HepG2 (cell line): ENCODE results near the gene CYP27A1. TPM values are rescaled to one million over a fixed set of nuclear protein-coding genes. Genes with fewer than 3 reads are reported as not detected.

Experiments used
- ETV5 ChIP-seq: IDR thresholded peaks from 2 replicates; pipeline ENCODE4 v1.6.1; 2018; ENCODE audit warnings: missing biosample characterization, missing genetic modification reagents, inconsistent platforms, borderline replicate concordance
- HMGXB3 ChIP-seq: sonication (generic); formaldehyde crosslinking; IDR thresholded peaks from 2 replicates; pipeline ENCODE4 v1.4.0; 2020; ENCODE audit warnings: missing genetic modification reagents, borderline replicate concordance
- KDM5B ChIP-seq: sonication (generic); formaldehyde crosslinking; IDR thresholded peaks from 2 replicates; pipeline ENCODE4 v1.4.0; 2020; ENCODE audit warnings: missing genetic modification reagents, mild to moderate bottlenecking, borderline replicate concordance
- LBX2 ChIP-seq: sonication (generic); formaldehyde crosslinking; IDR thresholded peaks from 2 replicates; pipeline ENCODE4 v1.5.0; 2020; ENCODE audit warnings: missing genetic modification reagents, mild to moderate bottlenecking, borderline replicate concordance
- NAIF1 ChIP-seq: sonication (generic); formaldehyde crosslinking; IDR thresholded peaks from 2 replicates; pipeline ENCODE4 v1.5.0; 2020; ENCODE audit warnings: mild to moderate bottlenecking, missing genetic modification reagents, borderline replicate concordance
- NKX3-1 ChIP-seq: sonication (generic); formaldehyde crosslinking; IDR thresholded peaks from 2 replicates; pipeline ENCODE4 v1.5.0; 2020; ENCODE audit warnings: missing genetic modification reagents
- RARA ChIP-seq: IDR thresholded peaks from 2 replicates; pipeline ENCODE4 v1.6.1; 2016; ENCODE audit warnings: missing genetic modification reagents, missing compliant biosample characterization
- RERE ChIP-seq: IDR thresholded peaks from 2 replicates; pipeline ENCODE4 v1.6.1; 2016; ENCODE audit warnings: low read depth, missing genetic modification reagents, missing compliant biosample characterization
- SALL1 ChIP-seq: sonication (generic); formaldehyde crosslinking; IDR thresholded peaks from 2 replicates; pipeline ENCODE4 v1.8.0; 2022; ENCODE audit warnings: mild to moderate bottlenecking, missing genetic modification reagents
- SETDB1 ChIP-seq: sonication (generic); formaldehyde crosslinking; IDR thresholded peaks from 2 replicates; pipeline ENCODE4 v1.5.1; 2020; ENCODE audit warnings: missing genetic modification reagents, mild to moderate bottlenecking, borderline replicate concordance
- ZFP90 ChIP-seq: sonication (generic); formaldehyde crosslinking; IDR thresholded peaks from 2 replicates; pipeline ENCODE4 v1.8.0; 2022; ENCODE audit warnings: missing genetic modification reagents, mild to moderate bottlenecking, inconsistent platforms, borderline replicate concordance
- ZNF569 ChIP-seq: sonication (generic); formaldehyde crosslinking; IDR thresholded peaks from 2 replicates; pipeline ENCODE4 v1.5.0; 2020; ENCODE audit warnings: mild to moderate bottlenecking, missing genetic modification reagents, moderate library complexity, borderline replicate concordance
- ZNF616 ChIP-seq: sonication (generic); formaldehyde crosslinking; IDR thresholded peaks from 2 replicates; pipeline ENCODE4 v1.5.0; 2020; ENCODE audit warnings: low read depth, mild to moderate bottlenecking, missing genetic modification reagents
- ZNF691 ChIP-seq: sonication (generic); formaldehyde crosslinking; IDR thresholded peaks from 2 replicates; pipeline ENCODE4 v1.4.0; 2020; ENCODE audit warnings: missing genetic modification reagents, low read depth, mild to moderate bottlenecking, borderline replicate concordance
- ZNF775 ChIP-seq: sonication (generic); formaldehyde crosslinking; IDR thresholded peaks from 2 replicates; pipeline ENCODE4 v1.4.0; 2020; ENCODE audit warnings: missing genetic modification reagents, mild to moderate bottlenecking, moderate library complexity, borderline replicate concordance
- polyA plus RNA-seq, 8 experiments: library from polyadenylated mRNA; depleted of rRNA in 3 of 8; stranded (reverse) in 7 of 8; unstranded in 1 of 8; fragments of >200 nt; fragmentation: Illumina TruSeq in 4 of 8; extraction: Trizol in 4 of 8; gene quantifications; 2 replicates each; pipeline versions ENCODE4 v1.2.1 to v1.2.3, GENCODE V29; 2011 to 2016; ENCODE audit warnings: low read depth in 4 of 8, missing spikeins in 1 of 8, mixed read lengths in 1 of 8; ENCODE audit not compliant: insufficient read depth in 1 of 8
- total RNA-seq, 5 experiments: library from RNA; depleted of rRNA; stranded (reverse); fragments of >200 nt; fragmentation: Illumina TruSeq; extraction: Trizol; gene quantifications; 2 replicates each; pipeline ENCODE4 v1.2.3, GENCODE V29; 2016; ENCODE audit warnings: low read depth in 1 of 5

CYP27A1 gene
- total and polyA plus RNA-seq, 2 of the 13 experiments (the other 11 are each of a cell fraction or from before 2014, with no cell fraction given), result 157 to 266 TPM

GRCh38 chr2:218806346-218806978 is 24.5 kb downstream of the CYP27A1 start (continued):
- no peak; the same call in 1 of the 2 replicates for TF ChIP-seq ETV5 (CRISPR knock-in tag)
- TF ChIP-seq ZFP90, result peak; percentile 98
- TF ChIP-seq KDM5B (CRISPR knock-in tag), result no peak
- TF ChIP-seq NAIF1, result no peak; the same call in 1 of the 2 replicates
- peak; percentile 77 for TF ChIP-seq RARA (CRISPR knock-in tag)
- TF ChIP-seq LBX2 (CRISPR knock-in tag), result no peak
- peak; percentile 82 for TF ChIP-seq SALL1
- no peak for TF ChIP-seq ZNF775 (CRISPR knock-in tag)
- no peak for TF ChIP-seq ZNF691
- TF ChIP-seq NKX3-1 (CRISPR knock-in tag), result peak; percentile 37; the same call in 1 of the 2 replicates
- peak; percentile 60; the same call in 1 of the 2 replicates for TF ChIP-seq RERE (CRISPR knock-in tag)
- no peak for TF ChIP-seq SETDB1 (CRISPR knock-in tag)
- TF ChIP-seq ZNF616, result 0 out of 2 replicates have a peak, but pooled peaks have one; percentile 29
- peak; percentile 59; the same call in 1 of the 2 replicates for TF ChIP-seq HMGXB3
- TF ChIP-seq ZNF569 (CRISPR knock-in tag), result no peak
